CD4-positive, alpha-beta T cell (primary cell): ENCODE results near the gene TGFBR2. TPM values are rescaled to one million over a fixed set of nuclear protein-coding genes. Genes with fewer than 3 reads are reported as not detected.
A peak's percentile ranks its signal among the peaks of the same experiment; 100 is the strongest.
"Not testable (repeated sequence)": the region's sequence is repeated elsewhere in the genome, so short reads cannot be mapped to it uniquely, and the experiment has no call there.

ENCODE experiments used
- ATAC-seq: fragments of 200-7000 bp; cut with Tn5 transposase; one replicate; pipeline ENCODE4 v1.10.0; 2022; ENCODE audit warnings: mild to moderate bottlenecking; ENCODE audit not compliant: poor library complexity
- CTCF ChIA-PET: fragments of 350-600 bp; sonication (Branson Sonifier 250); formaldehyde crosslinking; loops from one replicate; lab custom pipeline; 2021; ENCODE audit warnings: antibody characterized with exemption, inconsistent platforms; lab: Charles Lee
- POLR2A ChIA-PET: fragments of 350-600 bp; sonication (Branson Sonifier 250); formaldehyde crosslinking; loops from one replicate; lab custom pipeline; 2021; ENCODE audit warnings: antibody characterized with exemption, inconsistent platforms; lab: Charles Lee
- DNase-seq, 14 experiments: peaks; one replicate each; pipeline ENCODE4 v3.0.0-alpha.2; 2013 to 2020; ENCODE audit warnings: mixed read lengths in 2 of 14
- H3K27ac ChIP-seq, 2 donors: one replicate each; pipeline versions ENCODE4 v1.5.1 to v1.7.0; 2013; ENCODE audit warnings: low read length in 2 of 2, low read depth in 1 of 2, mild to moderate bottlenecking in 1 of 2
- H3K27me3 ChIP-seq, 2 experiments: 1 replicate in 1 of 2; 2 replicates in 1 of 2; pipeline versions ENCODE4 v1.6.1 to v1.7.0; 2013; ENCODE audit warnings: low read length in 2 of 2, control low read depth in 1 of 2, mild to moderate bottlenecking in 1 of 2, moderate library complexity in 1 of 2; ENCODE audit not compliant: insufficient read depth in 2 of 2, control insufficient read depth in 1 of 2
- H3K36me3 ChIP-seq: one replicate; pipeline ENCODE4 v1.6.1; 2013; ENCODE audit warnings: low read length, control low read depth; ENCODE audit not compliant: insufficient read depth
- H3K4me1 ChIP-seq: one replicate; pipeline ENCODE4 v1.6.1; 2013; ENCODE audit warnings: low read length, control low read depth; ENCODE audit not compliant: insufficient read depth
- H3K4me3 ChIP-seq: one replicate; pipeline ENCODE4 v1.5.1; 2013; ENCODE audit warnings: mild to moderate bottlenecking, low read length, moderate library complexity
- H3K9me3 ChIP-seq, 2 experiments: 1 replicate in 1 of 2; 2 replicates in 1 of 2; pipeline versions ENCODE4 v1.6.1 to v1.7.0; 2013; ENCODE audit warnings: low read length in 2 of 2, mild to moderate bottlenecking in 2 of 2, control low read depth in 1 of 2, moderate library complexity in 1 of 2; ENCODE audit not compliant: control insufficient read depth in 1 of 2, insufficient read depth in 1 of 2
- H3K27ac Mint-ChIP-seq: one replicate; pipeline ENCODE4 v1.8.0; 2020; ENCODE audit warnings: mixed read lengths
- H3K27me3 Mint-ChIP-seq: one replicate; pipeline ENCODE4 v1.8.0; 2021; ENCODE audit warnings: mixed read lengths
- H3K36me3 Mint-ChIP-seq: one replicate; pipeline ENCODE4 v1.8.0; 2021; ENCODE audit warnings: low read depth, mixed read lengths
- H3K4me1 Mint-ChIP-seq: one replicate; pipeline ENCODE4 v1.8.0; 2021; ENCODE audit warnings: low read depth, mixed read lengths
- H3K4me3 Mint-ChIP-seq: one replicate; pipeline ENCODE4 v1.8.0; 2020; ENCODE audit warnings: mild to moderate bottlenecking, mixed read lengths
- H3K9me3 Mint-ChIP-seq: one replicate; pipeline ENCODE4 v1.8.0; 2020; ENCODE audit warnings: mixed read lengths
- CTCF ChIP-seq: fragments of 200-600 bp; IDR thresholded peaks from one replicate; pipeline ENCODE4 v1.8.0; 2022; ENCODE audit warnings: antibody characterized with exemption, mild to moderate bottlenecking
- intact Hi-C, 2 experiments: fragments of 100-400 bp; cut with DNase I in 1 of 2; cut with micrococcal nuclease in 1 of 2; formaldehyde crosslinking; loops; one replicate each; pipeline versions ENCODE4 v1.15.1 to v1.9.0; 2023 to 2025; cut with DNase I, micrococcal nuclease
- total RNA-seq, 174 experiments: library from RNA in 2 of 174; stranded (reverse) in 2 of 174; gene quantifications; one replicate each; pipeline ENCODE4 v1.2.3 and lab custom pipeline; 2021 to 2026

The TGFBR2 gene
- total RNA-seq, 2 experiments from 2014 or later: 203 to 205 TPM

GRCh38 chr3:30667280-30667651 lies 60.9 kb downstream of the TGFBR2 start:
- H3K4me1 ChIP-seq: peaks cover 63% of the 10 kb centered on the region
- Mint-ChIP-seq H3K4me1 (peaks cover 98% of the 10 kb centered on the region), H3K27me3 (no peaks in the 10 kb centered on the region), H3K36me3 (peaks cover 82% of the 10 kb centered on the region), H3K27ac (peak overlapping the region; percentile 86), H3K4me3 (peak overlapping the region; percentile 66), H3K9me3 (no peaks in the 10 kb centered on the region)
- ChIA-PET CTCF (interaction anchor here (0.9 to 1.7 kb wide), 3 partner anchors 8 to 38 kb away, joined by 3 to 6 read pairs (median 3); no protein-coding TSS in a partner anchor), POLR2A (interaction anchor here (0.8 to 7.1 kb wide), 20 partner anchors 10 to 63 kb away, joined by 3 to 107 read pairs (median 7); partner anchors contain the start of gene TGFBR2)
- H3K9me3 ChIP-seq: no peaks in the 10 kb centered on the region
- no peak overlapping the region for H3K4me3 ChIP-seq
- intact Hi-C loops: loop anchor here in 1 of 2 experiments (1.0 to 2.0 kb wide), 2 partner anchors 9 to 36 kb away; no protein-coding TSS in a partner anchor
- peak overlapping the region; percentile 46 to 71 for H3K27ac ChIP-seq
- peaks cover 45% of the 10 kb centered on the region for H3K36me3 ChIP-seq
- ATAC-seq: peak; percentile 25
- DNase-seq: peak in 5 of 14 experiments; percentile 24 to 73 (median 66)
- H3K27me3 ChIP-seq: no peaks in the 10 kb centered on the region
- no peak for TF ChIP-seq CTCF

GRCh38 chr3:30668051-30668609 lies 61.7 kb downstream of the TGFBR2 start:
- H3K27me3 ChIP-seq: no peaks in the 10 kb centered on the region
- Mint-ChIP-seq H3K27ac (peak overlapping the region; percentile 86), H3K36me3 (peaks cover 82% of the 10 kb centered on the region), H3K9me3 (no peaks in the 10 kb centered on the region), H3K4me3 (peak overlapping the region; percentile 2), H3K4me1 (peaks cover 98% of the 10 kb centered on the region), H3K27me3 (no peaks in the 10 kb centered on the region)
- H3K9me3 ChIP-seq: no peaks in the 10 kb centered on the region
- peaks cover 53% of the 10 kb centered on the region for H3K36me3 ChIP-seq
- intact Hi-C loops: no loop called here
- no peak overlapping the region for H3K4me3 ChIP-seq
- ChIA-PET CTCF (interaction anchor here (0.9 to 1.7 kb wide), 3 partner anchors 9 to 39 kb away, joined by 3 to 6 read pairs (median 3); no protein-coding TSS in a partner anchor), POLR2A (interaction anchor here (1.3 to 7.1 kb wide), 12 partner anchors 11 to 64 kb away, joined by 3 to 107 read pairs (median 10); partner anchors contain the start of gene TGFBR2)
- DNase-seq (no peak), ATAC-seq (no peak)
- peaks cover 71% of the 10 kb centered on the region for H3K4me1 ChIP-seq
- no peak for TF ChIP-seq CTCF
- peak overlapping the region in 1 of 2 donors; percentile 38 for H3K27ac ChIP-seq

GRCh38 chr3:30669360-30669934 lies 63.0 kb downstream of the TGFBR2 start:
- H3K9me3 Mint-ChIP-seq, H3K4me3 Mint-ChIP-seq, intact Hi-C loops, H3K4me3 ChIP-seq, H3K27me3 ChIP-seq, H3K27ac ChIP-seq, H3K27me3 Mint-ChIP-seq, DNase-seq, H3K9me3 ChIP-seq, CTCF ChIA-PET, ATAC-seq: not testable (repeated sequence)
- H3K27ac Mint-ChIP-seq: peak overlapping the region; percentile 86
- POLR2A ChIA-PET: interaction anchor here (0.9 to 1.9 kb wide), 4 partner anchors 9 to 14 kb away, joined by 3 to 9 read pairs (median 4); no protein-coding TSS in a partner anchor
- H3K36me3 Mint-ChIP-seq: peaks cover 82% of the 10 kb centered on the region
- H3K36me3 ChIP-seq: peaks cover 59% of the 10 kb centered on the region
- H3K4me1 Mint-ChIP-seq: peaks cover 98% of the 10 kb centered on the region
- peaks cover 66% of the 10 kb centered on the region for H3K4me1 ChIP-seq
